GM12878 (cell line): ENCODE data around the gene NCKAP5. TPM values are rescaled to one million over a fixed set of nuclear protein-coding genes. Genes with fewer than 3 reads are reported as not detected.

Experiments used
- ATAC-seq: fragments of 200-7000 bp; cut with Tn5 transposase; 3 replicates; pipeline ENCODE4 v1.9.1; 2020; ENCODE audit warnings: mild to moderate bottlenecking, moderate library complexity
- BruUV-seq: library from RNA; stranded (reverse); fragments of 400-500 nt; replicated peaks from 2 replicates; lab custom pipeline; 2021; lab: Mats Ljungman, UMichigan
- CTCF ChIA-PET: fragments of 300-600 bp; sonication (Branson Sonifier 250); formaldehyde crosslinking; extraction: SDS; loops from one replicate; lab custom pipeline; 2021; ENCODE audit warnings: inconsistent platforms; lab: Yijun Ruan, JAX
- POLR2A ChIA-PET: fragments of 350-600 bp; formaldehyde crosslinking; extraction: SDS; loops from one replicate; lab custom pipeline; 2021; ENCODE audit warnings: inconsistent platforms; lab: Charles Lee
- RAD21 ChIA-PET: fragments of 300-600 bp; sonication (Branson Sonifier 250); formaldehyde crosslinking; loops from one replicate; lab custom pipeline; 2023; ENCODE audit warnings: antibody characterized with exemption; ENCODE audit not compliant: unreplicated experiment; lab: Charles Lee
- SMC1A ChIA-PET: fragments of 300-600 bp; sonication (Branson Sonifier 250); formaldehyde crosslinking; loops from one replicate; lab custom pipeline; 2023; ENCODE audit not compliant: unreplicated experiment, uncharacterized antibody; lab: Charles Lee
- DNase-seq: peaks from one replicate; pipeline ENCODE4 v3.0.0-alpha.2; 2011; ENCODE audit warnings: low read depth, low spot score
- FAIRE-seq: peaks from 3 replicates; lab custom pipeline; 2011; peaks lifted over from hg19 to GRCh38; lab: Jason Lieb, UNC
- H2AFZ ChIP-seq: 2 replicates; pipeline ENCODE4 v1.6.0; 2011; ENCODE audit warnings: low read depth, low read length, control low read depth; ENCODE audit not compliant: control insufficient read depth
- H3K27ac ChIP-seq: 2 replicates; pipeline ENCODE4 v1.5.1; 2011; ENCODE audit warnings: control low read depth; ENCODE audit not compliant: control insufficient read depth, insufficient read depth
- H3K27me3 ChIP-seq, 2 experiments: replicated peaks in 1 of 2; 2 replicates each; pipeline versions ENCODE4 v1.6.0 to v1.6.1; 2011; ENCODE audit warnings: low read length in 1 of 2; ENCODE audit not compliant: control insufficient read depth in 2 of 2, insufficient read depth in 2 of 2
- H3K36me3 ChIP-seq, 2 experiments: 2 replicates each; pipeline ENCODE4 v1.5.1; 2011; ENCODE audit warnings: low read length in 1 of 2; ENCODE audit not compliant: control insufficient read depth in 2 of 2, insufficient read depth in 2 of 2
- H3K4me1 ChIP-seq: 2 replicates; pipeline ENCODE4 v1.6.1; 2011; ENCODE audit warnings: mild to moderate bottlenecking, low read length, moderate library complexity, mixed read lengths; ENCODE audit not compliant: control insufficient read depth, insufficient read depth
- H3K4me2 ChIP-seq: 2 replicates; pipeline ENCODE4 v1.6.0; 2011; ENCODE audit warnings: control low read depth; ENCODE audit not compliant: control insufficient read depth, insufficient read depth
- H3K4me3 ChIP-seq: fragments of 200-600 bp; sonication (generic); 2 replicates; pipeline ENCODE4 v1.5.1; 2016
- H3K79me2 ChIP-seq: 2 replicates; pipeline ENCODE4 v1.6.0; 2011; ENCODE audit warnings: low read length; ENCODE audit not compliant: control insufficient read depth, insufficient read depth
- H3K9ac ChIP-seq: 2 replicates; pipeline ENCODE4 v1.8.0; 2011; ENCODE audit warnings: low read length, control low read depth, mixed read lengths; ENCODE audit not compliant: control insufficient read depth, insufficient read depth
- H3K9me3 ChIP-seq: replicated peaks from 3 replicates; pipeline ENCODE4 v1.5.1; 2011; ENCODE audit warnings: mild to moderate bottlenecking, low read length; ENCODE audit not compliant: control insufficient read depth, insufficient read depth
- H4K20me1 ChIP-seq: 2 replicates; pipeline ENCODE4 v1.6.0; 2011; ENCODE audit not compliant: control insufficient read depth, insufficient read depth
- BRCA1 ChIP-seq: IDR thresholded peaks from 2 replicates; pipeline ENCODE4 v1.6.1; 2011; ENCODE audit warnings: low read depth, low read length, improper control_type of control experiment
- RBBP5 ChIP-seq: fragments of 200-600 bp; sonication (generic); conservative IDR thresholded peaks from 2 replicates; pipeline ENCODE4 v1.6.1; 2016
- SMC3 ChIP-seq: IDR thresholded peaks from 2 replicates; pipeline ENCODE4 v1.6.1; 2011; ENCODE audit warnings: low read length, improper control_type of control experiment, borderline replicate concordance
- SP1 ChIP-seq: IDR thresholded peaks from one replicate; pipeline ENCODE4 v1.6.1; 2011; ENCODE audit warnings: low read depth, low read length
- STAT3 ChIP-seq: IDR thresholded peaks from 2 replicates; pipeline ENCODE4 v1.6.1; 2011; ENCODE audit warnings: low read depth, low read length, improper control_type of control experiment
- SUZ12 ChIP-seq: fragments of 200-600 bp; sonication (generic); IDR thresholded peaks from one replicate; pipeline ENCODE4 v1.6.1; 2018; ENCODE audit warnings: antibody characterized with exemption, mild to moderate bottlenecking; ENCODE audit not compliant: unreplicated experiment
- WGBS: methylation state at CpG from one replicate; pipeline ENCODE4 v1.1.6; 2016; ENCODE audit warnings: low lambda C conversion rate; ENCODE audit not compliant: insufficient replicate concordance, insufficient coverage; ENCODE audit errors: missing lambda C conversion rate; 5-methylcytosine and 5-hydroxymethylcytosine counted together
- in situ Hi-C: fragments of 300-500 bp; cut with MboI; formaldehyde crosslinking; loops from 9 replicates; pipeline ENCODE4 v1.14.3; 2018; ENCODE audit warnings: mixed read lengths
- intact Hi-C: fragments of 100-400 bp; cut with micrococcal nuclease; formaldehyde crosslinking; loops from one replicate; pipeline ENCODE4 v1.14.2; 2022; ENCODE audit not compliant: unreplicated experiment
- polyA plus RNA-seq, 11 experiments: library from polyadenylated mRNA; depleted of rRNA in 4 of 11; unstranded in 6 of 11; stranded (reverse) in 5 of 11; fragments of >200 nt; fragmentation: Nextera tagmentation in 4 of 11; fragmentation: Illumina TruSeq in 1 of 11; extraction: Ambion mirVana in 4 of 11; extraction: Trizol in 1 of 11; gene quantifications; 1 replicate in 1 of 11; 2 replicates in 10 of 11; pipeline versions ENCODE4 v1.2.1 to v1.2.3, GENCODE V29; 2011 to 2016; ENCODE audit warnings: inconsistent platforms in 2 of 11, missing spikeins in 2 of 11, low read depth in 1 of 11
- total RNA-seq, 4 experiments: library from RNA; depleted of rRNA in 3 of 4; stranded (reverse); fragments of >200 nt in 3 of 4; fragmentation: Illumina TruSeq in 1 of 4; extraction: Trizol in 1 of 4; gene quantifications; 2 replicates each; pipeline versions ENCODE4 v1.2.1 to v1.2.3, GENCODE V29; 2013 to 2021
- TF ChIP-seq, protein P1 (sequence below): IDR thresholded peaks from 2 replicates; pipeline ENCODE4 v1.6.1; 2011; ENCODE audit warnings: borderline replicate concordance, low read depth, mild to moderate bottlenecking, moderate library complexity, mixed read lengths, low read length; ENCODE audit not compliant: insufficient read depth; ENCODE audit errors: extremely low read length
- TF ChIP-seq, protein P2 (sequence below): fragments of 450-650 bp; IDR thresholded peaks from 2 replicates; pipeline ENCODE4 v1.6.1; 2017; ENCODE audit warnings: mild to moderate bottlenecking, low read depth, inconsistent platforms; ENCODE audit not compliant: poor library complexity, severe bottlenecking

Gene NCKAP5
- total and polyA plus RNA-seq, 10 of the 15 experiments (the other 5 are each of a cell fraction or from before 2014, with no cell fraction given): 0.06 to 0.44 (median 0.16) TPM

DNA sequence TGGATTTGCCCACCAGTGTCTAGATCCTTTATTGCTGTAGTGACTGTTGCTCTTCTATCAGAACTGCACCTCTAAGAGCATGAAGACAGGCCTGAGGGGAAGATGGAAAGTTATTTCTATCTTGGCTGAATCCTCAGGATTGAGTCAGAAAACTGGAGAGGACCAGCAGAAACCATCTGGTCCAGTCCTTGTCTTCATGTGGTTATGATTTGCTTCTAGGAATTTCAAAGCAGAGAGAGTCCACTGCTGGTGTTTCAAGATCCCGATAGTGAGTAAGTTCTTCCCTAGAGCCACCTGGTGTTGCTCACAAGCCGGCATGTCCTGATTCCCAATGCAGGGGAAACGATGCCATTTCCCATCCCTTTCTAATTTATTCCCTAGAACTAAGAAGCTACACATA lies 84.2 kb downstream of the NCKAP5 start:
- TF ChIP-seq STAT3 (no peak), SMC3 (no peak), RBBP5 (no peak), BRCA1 (no peak), SP1 (no peak), SUZ12 (no peak)
- TF ChIP-seq, protein P1, sequence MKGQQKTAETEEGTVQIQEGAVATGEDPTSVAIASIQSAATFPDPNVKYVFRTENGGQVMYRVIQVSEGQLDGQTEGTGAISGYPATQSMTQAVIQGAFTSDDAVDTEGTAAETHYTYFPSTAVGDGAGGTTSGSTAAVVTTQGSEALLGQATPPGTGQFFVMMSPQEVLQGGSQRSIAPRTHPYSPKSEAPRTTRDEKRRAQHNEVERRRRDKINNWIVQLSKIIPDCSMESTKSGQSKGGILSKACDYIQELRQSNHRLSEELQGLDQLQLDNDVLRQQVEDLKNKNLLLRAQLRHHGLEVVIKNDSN: no peak
- TF ChIP-seq, protein P2, sequence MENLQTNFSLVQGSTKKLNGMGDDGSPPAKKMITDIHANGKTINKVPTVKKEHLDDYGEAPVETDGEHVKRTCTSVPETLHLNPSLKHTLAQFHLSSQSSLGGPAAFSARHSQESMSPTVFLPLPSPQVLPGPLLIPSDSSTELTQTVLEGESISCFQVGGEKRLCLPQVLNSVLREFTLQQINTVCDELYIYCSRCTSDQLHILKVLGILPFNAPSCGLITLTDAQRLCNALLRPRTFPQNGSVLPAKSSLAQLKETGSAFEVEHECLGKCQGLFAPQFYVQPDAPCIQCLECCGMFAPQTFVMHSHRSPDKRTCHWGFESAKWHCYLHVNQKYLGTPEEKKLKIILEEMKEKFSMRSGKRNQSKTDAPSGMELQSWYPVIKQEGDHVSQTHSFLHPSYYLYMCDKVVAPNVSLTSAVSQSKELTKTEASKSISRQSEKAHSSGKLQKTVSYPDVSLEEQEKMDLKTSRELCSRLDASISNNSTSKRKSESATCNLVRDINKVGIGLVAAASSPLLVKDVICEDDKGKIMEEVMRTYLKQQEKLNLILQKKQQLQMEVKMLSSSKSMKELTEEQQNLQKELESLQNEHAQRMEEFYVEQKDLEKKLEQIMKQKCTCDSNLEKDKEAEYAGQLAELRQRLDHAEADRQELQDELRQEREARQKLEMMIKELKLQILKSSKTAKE: no peak
- Histone ChIP-seq H3K27me3 (no peaks in the 10 kb centered on the region; a peak in 1 of 4 replicates), H3K4me1 (no peaks in the 10 kb centered on the region), H3K36me3 (no peaks in the 10 kb centered on the region), H3K4me2 (no peak overlapping the region), H3K4me3 (no peak overlapping the region), H4K20me1 (no peaks in the 10 kb centered on the region), H3K9ac (no peak overlapping the region), H3K9me3 (no peaks in the 10 kb centered on the region), H2AFZ (no peak overlapping the region), H3K79me2 (no peaks in the 10 kb centered on the region), H3K27ac (no peak overlapping the region)
- ChIA-PET SMC1A (interaction anchor here (1.1 kb wide), 1 partner anchor 29 kb away, joined by 3 read pairs; no protein-coding TSS in a partner anchor), RAD21 (interaction anchor here (0.9 kb wide), 1 partner anchor 14 kb away, joined by 3 read pairs; no protein-coding TSS in a partner anchor), POLR2A (no interaction called here), CTCF (interaction anchor here (1.8 kb wide), 1 partner anchor 13 kb away, joined by 4 read pairs; no protein-coding TSS in a partner anchor)
- FAIRE-seq: no peak
- no peak for DNase-seq
- ATAC-seq: no peak
- WGBS: 13% methylated on average over 3 of the region's 3 CpGs
- in situ Hi-C loops (no loop called here), intact Hi-C loops (no loop called here)
- no TSS peak for BruUV-seq
